Measurements from ENCODE around the gene OTUD6A. TPM values are rescaled to one million over a fixed set of nuclear protein-coding genes. Genes with fewer than 3 reads are reported as not detected.

The OTUD6A gene
- total RNA-seq, result not detected
- long read RNA-seq, result 0 reads

GRCh38 chrX:70062076-70062475, at the start of gene OTUD6A:
TSS of gene OTUD6A (plus strand) at chrX:70062457. CDS start at chrX:70062525, 68 bp downstream.
- Histone ChIP-seq H3K9me3 (no peaks in the 10 kb centered on the region), H3K36me3 (no peaks in the 10 kb centered on the region), H3K4me1 (no peaks in the 10 kb centered on the region), H3K27me3 (no peaks in the 10 kb centered on the region), H3K4me3 (no peak within 1 kb of the TSS), H3K27ac (no peak within 1 kb of the TSS)
- DNase-seq, result no peak
- TF ChIP-seq CTCF (IDR thresholded peaks at IDR 0.05), result no peak
- no peak for ATAC-seq
- intact Hi-C loops (cut with DNase I), result no loop called here

- H3K27ac ChIP-seq, result no peak overlapping the region
- intact Hi-C loops (cut with DNase I), result no loop called here
- no peak overlapping the region for H3K4me3 ChIP-seq
- TF ChIP-seq CTCF (IDR thresholded peaks at IDR 0.05), result no peak
- no peaks in the 10 kb centered on the region for H3K36me3 ChIP-seq
- DNase-seq (no peak), ATAC-seq (no peak)
- no peaks in the 10 kb centered on the region for H3K27me3 ChIP-seq
- no peaks in the 10 kb centered on the region for H3K4me1 ChIP-seq
- H3K9me3 ChIP-seq, result no peaks in the 10 kb centered on the region
These were observed 49.5 kb upstream of the OTUD6A start for GRCh38 chrX:70012756-70013155.

- H3K27ac ChIP-seq, result no peak overlapping the region
These were observed 48.5 kb upstream of the OTUD6A start for GRCh38 chrX:70013466-70014381.

GRCh38 chrX:70016513-70016912, 45.7 kb upstream of the OTUD6A start:
- DNase-seq, result no peak
- TF ChIP-seq CTCF (IDR thresholded peaks at IDR 0.05), result no peak

More at GRCh38 chrX:70013466-70014381, 48.5 kb upstream of the OTUD6A start:
- Histone ChIP-seq H3K9me3 (no peaks in the 10 kb centered on the region), H3K36me3 (no peaks in the 10 kb centered on the region), H3K27me3 (no peaks in the 10 kb centered on the region), H3K4me3 (no peak overlapping the region), H3K4me1 (no peaks in the 10 kb centered on the region)
- no peak for DNase-seq
- intact Hi-C loops (cut with DNase I), result no loop called here
- no peak for TF ChIP-seq CTCF (IDR thresholded peaks at IDR 0.05)
- peak; percentile 31 for ATAC-seq

GRCh38 chrX:70022616-70023015, 39.6 kb upstream of the OTUD6A start:
- no peak for TF ChIP-seq CTCF (IDR thresholded peaks at IDR 0.05)
- intact Hi-C loops (cut with DNase I), result no loop called here
- H3K36me3 ChIP-seq, result no peaks in the 10 kb centered on the region
- DNase-seq (no peak), ATAC-seq (no peak)
- no peaks in the 10 kb centered on the region for H3K4me1 ChIP-seq
- no peak overlapping the region for H3K27ac ChIP-seq
- H3K27me3 ChIP-seq, result no peaks in the 10 kb centered on the region
- no peak overlapping the region for H3K4me3 ChIP-seq
- no peaks in the 10 kb centered on the region for H3K9me3 ChIP-seq

More at GRCh38 chrX:70016513-70016912, 45.7 kb upstream of the OTUD6A start:
- Histone ChIP-seq H3K4me1 (no peaks in the 10 kb centered on the region), H3K27ac (no peak overlapping the region), H3K36me3 (no peaks in the 10 kb centered on the region), H3K9me3 (no peaks in the 10 kb centered on the region), H3K4me3 (no peak overlapping the region), H3K27me3 (no peaks in the 10 kb centered on the region)
- intact Hi-C loops (cut with DNase I), result no loop called here
- ATAC-seq, result no peak
